Choroid plexus epithelial cell (primary cell): ENCODE results near the gene PPP1R3E.
"Not testable (repeated sequence)": the region's sequence is repeated elsewhere in the genome, so short reads cannot be mapped to it uniquely, and the experiment has no call there.

Experiments used
- DNase-seq: peaks from one replicate; pipeline ENCODE4 v3.0.0-alpha.2; 2010; ENCODE audit warnings: low read depth
- H3K4me3 ChIP-seq: 2 replicates; pipeline ENCODE4 v1.5.1; 2011; ENCODE audit warnings: low read depth, mild to moderate bottlenecking, control low read depth, low read length, moderate library complexity
- TF ChIP-seq, protein P1 (sequence below): conservative IDR thresholded peaks from 2 replicates; pipeline ENCODE4 v1.5.1; 2011; ENCODE audit warnings: low read depth, mild to moderate bottlenecking, control low read depth, inconsistent platforms, low read length, moderate library complexity

PPP1R3E gene

DNA sequence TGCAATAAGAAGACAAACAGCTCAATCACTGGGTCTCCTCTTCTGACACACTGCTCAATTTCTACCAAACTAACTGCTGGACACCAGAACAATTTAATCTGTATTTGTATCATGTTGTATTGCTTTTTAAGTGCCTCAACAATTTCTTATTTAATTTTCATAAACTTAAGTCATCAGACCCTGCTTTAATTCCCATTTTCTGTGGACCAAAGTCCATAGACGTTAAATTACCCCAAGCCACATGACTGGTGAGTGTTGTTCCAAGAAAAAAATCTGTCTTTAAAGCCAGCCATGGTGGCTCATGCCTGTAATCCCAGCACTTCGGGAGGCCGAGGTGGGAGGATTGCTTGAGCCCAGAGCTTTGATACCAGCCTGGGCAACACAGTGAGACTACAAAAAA lies 25.5 kb downstream of the PPP1R3E start:
- H3K4me3 ChIP-seq = no peak overlapping the region
- DNase-seq = no peak
- TF ChIP-seq, protein P1, sequence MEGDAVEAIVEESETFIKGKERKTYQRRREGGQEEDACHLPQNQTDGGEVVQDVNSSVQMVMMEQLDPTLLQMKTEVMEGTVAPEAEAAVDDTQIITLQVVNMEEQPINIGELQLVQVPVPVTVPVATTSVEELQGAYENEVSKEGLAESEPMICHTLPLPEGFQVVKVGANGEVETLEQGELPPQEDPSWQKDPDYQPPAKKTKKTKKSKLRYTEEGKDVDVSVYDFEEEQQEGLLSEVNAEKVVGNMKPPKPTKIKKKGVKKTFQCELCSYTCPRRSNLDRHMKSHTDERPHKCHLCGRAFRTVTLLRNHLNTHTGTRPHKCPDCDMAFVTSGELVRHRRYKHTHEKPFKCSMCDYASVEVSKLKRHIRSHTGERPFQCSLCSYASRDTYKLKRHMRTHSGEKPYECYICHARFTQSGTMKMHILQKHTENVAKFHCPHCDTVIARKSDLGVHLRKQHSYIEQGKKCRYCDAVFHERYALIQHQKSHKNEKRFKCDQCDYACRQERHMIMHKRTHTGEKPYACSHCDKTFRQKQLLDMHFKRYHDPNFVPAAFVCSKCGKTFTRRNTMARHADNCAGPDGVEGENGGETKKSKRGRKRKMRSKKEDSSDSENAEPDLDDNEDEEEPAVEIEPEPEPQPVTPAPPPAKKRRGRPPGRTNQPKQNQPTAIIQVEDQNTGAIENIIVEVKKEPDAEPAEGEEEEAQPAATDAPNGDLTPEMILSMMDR = no peak

DNA sequence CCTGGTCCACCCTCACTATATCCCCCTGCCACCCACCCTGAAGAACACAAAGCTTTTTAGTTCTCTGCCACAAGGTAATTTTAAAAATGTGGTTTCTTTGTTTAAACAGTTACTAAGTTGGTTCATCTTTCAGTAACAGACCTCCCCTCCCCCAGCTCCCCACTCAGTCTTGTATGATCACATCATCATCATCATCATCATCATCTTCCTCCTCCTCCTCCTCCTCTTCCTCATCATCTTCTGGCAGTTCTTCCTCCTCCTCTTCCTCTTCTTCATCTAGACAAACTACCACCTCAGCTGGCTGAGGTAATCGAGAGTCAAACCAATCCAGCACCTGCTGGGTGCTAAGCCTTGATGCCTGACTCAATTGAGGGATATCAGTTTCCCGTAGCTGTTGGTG lies 27.2 kb downstream of the PPP1R3E start:
- TF ChIP-seq, protein P1 = no peak
- H3K4me3 ChIP-seq = no peak overlapping the region
- no peak for DNase-seq

DNA sequence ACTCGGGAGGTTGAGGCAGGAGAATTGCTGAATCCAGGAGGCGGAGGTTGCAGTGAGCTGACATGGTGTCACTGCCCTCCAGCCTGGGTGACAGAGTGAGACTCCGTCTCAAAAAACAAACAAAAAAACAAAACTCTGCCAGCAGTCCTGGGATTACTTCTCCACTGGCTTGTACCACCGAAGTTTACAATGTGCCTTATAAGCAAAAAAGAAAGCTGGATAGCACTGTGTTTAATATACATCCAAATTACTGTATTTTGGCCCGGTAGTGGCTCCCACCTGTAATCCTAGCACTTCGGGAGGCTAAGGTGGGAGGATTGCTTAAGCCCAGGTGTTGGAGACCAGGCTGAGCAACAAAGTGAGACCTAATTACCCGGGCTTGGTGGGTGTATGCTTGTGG lies 33.5 kb downstream of the PPP1R3E start:
- no peak overlapping the region for H3K4me3 ChIP-seq
- DNase-seq = no peak
- TF ChIP-seq, protein P1 = no peak

DNA sequence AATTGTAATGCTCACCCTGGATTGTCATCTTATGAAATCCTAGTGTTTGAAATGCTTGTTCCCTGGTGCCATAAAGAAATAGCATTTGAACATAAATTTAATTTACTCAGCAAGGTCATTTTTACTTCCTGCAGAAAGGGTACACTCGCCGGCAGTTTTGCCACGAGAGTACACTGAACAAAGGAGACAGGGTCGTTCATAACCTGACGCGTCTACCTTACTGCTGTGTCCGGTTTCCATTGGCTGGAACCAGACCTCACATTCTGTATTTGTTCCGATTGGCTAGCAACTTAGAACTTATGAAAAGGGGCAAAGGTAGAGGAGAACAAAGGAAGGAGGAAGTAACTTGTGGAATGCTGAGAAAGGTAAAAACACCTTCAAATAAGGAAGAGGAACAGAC lies 41.8 kb downstream of the PPP1R3E start:
- not testable (repeated sequence) for DNase-seq, H3K4me3 ChIP-seq

DNA sequence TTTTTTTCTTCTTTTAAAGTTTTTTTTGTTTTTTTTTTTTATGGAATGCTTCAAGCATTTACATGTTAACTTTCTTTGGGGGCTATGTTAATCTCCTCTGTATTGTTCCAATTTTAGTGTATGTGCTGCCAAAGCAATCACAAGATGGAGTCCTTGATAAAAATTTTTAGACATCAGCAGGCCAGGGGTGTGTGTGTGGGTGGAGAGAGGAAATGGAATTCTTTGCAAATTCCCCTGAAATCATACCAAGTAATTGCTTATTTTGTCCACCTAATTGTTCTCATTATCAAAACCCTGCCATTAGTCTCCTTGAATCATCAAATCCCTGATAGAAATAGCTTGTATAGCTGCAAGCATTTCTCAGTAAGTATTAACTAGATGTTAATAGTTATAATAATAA lies 43.2 kb downstream of the PPP1R3E start:
- DNase-seq = no peak
- TF ChIP-seq, protein P1 = no peak
- no peak overlapping the region for H3K4me3 ChIP-seq

DNA sequence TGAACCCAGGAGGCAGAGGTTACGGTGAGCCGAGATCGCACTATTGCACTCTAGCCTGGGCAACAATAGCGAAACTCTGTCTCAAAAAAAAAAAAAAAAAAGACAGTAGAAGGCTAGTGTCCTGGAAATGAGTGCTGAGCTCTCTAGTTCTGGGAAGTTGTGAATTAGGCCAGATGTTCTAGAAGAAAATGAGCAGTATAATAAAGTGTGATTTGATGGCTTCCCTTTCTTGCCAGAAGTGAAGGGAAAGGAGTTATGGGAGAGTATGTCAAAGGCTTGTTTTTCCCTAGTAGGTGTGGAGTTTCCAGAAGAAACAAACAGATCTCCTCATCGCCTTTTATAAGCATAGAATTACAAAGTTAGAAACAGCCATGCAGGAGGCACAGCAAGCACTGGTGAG lies 44.4 kb downstream of the PPP1R3E start:
- TF ChIP-seq, protein P1 = no peak
- no peak overlapping the region for H3K4me3 ChIP-seq
- DNase-seq = no peak

DNA sequence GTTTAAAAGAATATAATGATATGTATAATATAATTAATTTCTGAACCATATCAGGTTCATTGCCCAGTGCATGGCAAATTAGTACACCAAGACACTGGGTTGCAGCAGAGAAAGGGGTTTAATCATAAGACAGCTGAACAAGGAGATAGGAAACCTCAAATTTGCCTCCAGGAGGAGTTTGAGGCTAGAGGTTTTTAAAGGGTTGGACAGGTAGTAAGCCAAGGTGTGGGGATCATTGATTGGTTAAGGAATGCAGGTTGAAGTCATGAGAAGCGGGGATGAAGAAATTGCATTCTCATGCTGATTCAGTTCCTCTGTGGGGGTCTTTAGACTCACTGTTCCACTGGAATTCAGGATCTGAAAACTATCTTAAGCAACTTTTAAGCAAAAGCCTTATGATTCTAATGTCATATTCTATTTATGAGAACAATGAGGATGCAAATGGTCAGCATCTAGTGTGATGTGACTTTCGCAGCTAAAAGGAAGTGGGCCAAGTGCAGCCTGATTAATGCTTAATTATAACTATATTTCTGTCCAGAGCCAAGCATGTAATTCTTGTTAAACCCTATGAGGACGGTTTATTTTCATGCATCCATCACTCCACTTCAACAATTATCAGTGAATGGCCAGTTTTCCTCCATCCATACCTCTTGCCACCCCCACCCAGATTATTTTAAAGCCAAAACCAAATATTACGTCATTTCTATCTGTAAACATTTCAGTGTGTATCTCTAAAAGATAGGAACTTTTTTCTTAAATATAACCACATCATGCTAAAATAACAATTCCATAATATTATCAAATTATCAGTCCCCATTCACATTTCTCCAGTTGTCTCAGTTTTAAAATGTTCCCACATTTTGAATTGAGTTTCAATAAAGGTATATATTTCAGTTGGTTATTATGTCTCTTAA lies 50.0 kb downstream of the PPP1R3E start:
- no peak for DNase-seq
- TF ChIP-seq, protein P1 = no peak
- H3K4me3 ChIP-seq = no peak overlapping the region
